ENCODE measurements around the gene PPT1.

Gene PPT1

GRCh38 chr1:40056519-40057309 lies 40.3 kb downstream of the PPT1 start:
- no peak overlapping the region for H3K4me3 ChIP-seq (ENCODE audit: low read depth, low read length)
- TF ChIP-seq, protein P1, sequence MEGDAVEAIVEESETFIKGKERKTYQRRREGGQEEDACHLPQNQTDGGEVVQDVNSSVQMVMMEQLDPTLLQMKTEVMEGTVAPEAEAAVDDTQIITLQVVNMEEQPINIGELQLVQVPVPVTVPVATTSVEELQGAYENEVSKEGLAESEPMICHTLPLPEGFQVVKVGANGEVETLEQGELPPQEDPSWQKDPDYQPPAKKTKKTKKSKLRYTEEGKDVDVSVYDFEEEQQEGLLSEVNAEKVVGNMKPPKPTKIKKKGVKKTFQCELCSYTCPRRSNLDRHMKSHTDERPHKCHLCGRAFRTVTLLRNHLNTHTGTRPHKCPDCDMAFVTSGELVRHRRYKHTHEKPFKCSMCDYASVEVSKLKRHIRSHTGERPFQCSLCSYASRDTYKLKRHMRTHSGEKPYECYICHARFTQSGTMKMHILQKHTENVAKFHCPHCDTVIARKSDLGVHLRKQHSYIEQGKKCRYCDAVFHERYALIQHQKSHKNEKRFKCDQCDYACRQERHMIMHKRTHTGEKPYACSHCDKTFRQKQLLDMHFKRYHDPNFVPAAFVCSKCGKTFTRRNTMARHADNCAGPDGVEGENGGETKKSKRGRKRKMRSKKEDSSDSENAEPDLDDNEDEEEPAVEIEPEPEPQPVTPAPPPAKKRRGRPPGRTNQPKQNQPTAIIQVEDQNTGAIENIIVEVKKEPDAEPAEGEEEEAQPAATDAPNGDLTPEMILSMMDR (IDR thresholded peaks at IDR 0.05; ENCODE audit: low read depth, low read length, missing control alignments): no peak
- no peak for DNase-seq (ENCODE audit: low read depth)

DNA sequence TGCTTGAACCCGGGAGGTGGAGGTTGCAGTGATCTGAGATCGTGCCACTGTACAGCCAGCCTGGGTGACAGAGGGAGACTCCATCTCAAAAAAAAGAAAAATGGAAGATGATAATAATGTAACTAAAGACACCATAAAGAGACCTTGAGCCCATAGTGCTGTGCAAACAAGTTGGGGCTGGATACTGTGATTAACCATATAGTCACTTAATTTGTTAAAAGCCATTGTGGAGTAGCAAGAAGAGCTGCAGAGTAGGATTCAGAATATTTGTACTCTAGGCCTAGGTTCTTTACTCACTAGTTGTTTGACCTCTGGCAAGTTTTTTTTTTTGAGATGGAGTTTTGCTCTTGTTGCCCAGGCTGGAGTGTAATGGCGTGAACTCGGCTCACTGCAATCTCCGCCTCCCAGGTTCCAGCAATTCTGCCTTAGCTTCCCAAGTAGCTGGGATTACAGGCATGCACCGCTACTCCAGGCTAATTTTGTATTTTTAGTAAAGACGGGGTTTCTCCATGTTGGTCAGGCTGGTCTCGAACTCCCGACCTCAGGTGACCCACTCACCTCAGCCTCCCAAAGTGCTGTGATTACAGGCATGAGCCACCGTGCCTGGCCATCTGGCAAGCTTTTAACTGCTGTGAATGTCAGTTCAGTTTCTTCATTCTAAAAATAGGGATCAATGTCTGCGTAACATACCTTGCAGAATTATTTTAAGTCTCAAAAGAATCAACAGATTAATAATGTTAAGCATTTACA lies 43.7 kb downstream of the PPT1 start:
- no peak for DNase-seq (ENCODE audit: low read depth)
- H3K4me3 ChIP-seq (ENCODE audit: low read depth, low read length): no peak overlapping the region
- TF ChIP-seq, protein P1 (IDR thresholded peaks at IDR 0.05; ENCODE audit: low read depth, low read length, missing control alignments): no peak

GRCh38 chr1:40050863-40051262 lies 46.2 kb downstream of the PPT1 start:
- TF ChIP-seq, protein P1 (IDR thresholded peaks at IDR 0.05; ENCODE audit: low read depth, low read length, missing control alignments): no peak
- no peak overlapping the region for H3K4me3 ChIP-seq (ENCODE audit: low read depth, low read length)
- DNase-seq (ENCODE audit: low read depth): no peak

DNA sequence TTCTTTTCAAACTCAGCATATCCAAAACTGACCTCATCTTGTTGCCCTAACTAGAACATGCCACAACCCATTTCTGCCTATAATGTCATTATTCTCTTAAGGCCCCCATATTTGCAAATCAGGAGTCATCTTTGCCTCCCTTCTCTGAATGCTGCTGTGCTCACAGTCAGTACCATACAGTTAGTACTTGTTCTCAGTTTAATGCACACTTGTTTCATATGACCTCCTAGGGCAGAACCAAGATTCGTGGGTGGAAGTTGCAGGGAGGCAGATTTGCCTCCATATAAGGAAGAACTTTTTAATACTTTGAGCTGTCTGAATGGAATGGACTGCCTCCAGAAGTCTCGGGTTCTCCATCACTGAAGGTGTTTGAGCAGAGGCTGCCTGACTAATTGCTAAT lies 47.3 kb downstream of the PPT1 start:
- peak; percentile 38 for DNase-seq (ENCODE audit: low read depth)
- no peak overlapping the region for H3K4me3 ChIP-seq (ENCODE audit: low read depth, low read length)
- TF ChIP-seq, protein P1 (IDR thresholded peaks at IDR 0.05; ENCODE audit: low read depth, low read length, missing control alignments): no peak

- no peak for DNase-seq (ENCODE audit: low read depth)
- TF ChIP-seq, protein P1 (IDR thresholded peaks at IDR 0.05; ENCODE audit: low read depth, low read length, missing control alignments): no peak
- no peak overlapping the region for H3K4me3 ChIP-seq (ENCODE audit: low read depth, low read length)
Observed at GRCh38 chr1:40047769-40048168, 49.3 kb downstream of the PPT1 start.

GRCh38 chr1:40047276-40047675 lies 49.8 kb downstream of the PPT1 start:
- no peak overlapping the region for H3K4me3 ChIP-seq (ENCODE audit: low read depth, low read length)
- TF ChIP-seq, protein P1 (IDR thresholded peaks at IDR 0.05; ENCODE audit: low read depth, low read length, missing control alignments): no peak
- no peak for DNase-seq (ENCODE audit: low read depth)

Measured in GM12864 (cell line).